Measurements from ENCODE around the gene OPN5.

GRCh38 chr6:47834196-47834595 is 52.4 kb downstream of the OPN5 start:
- TF ChIP-seq, protein P1, sequence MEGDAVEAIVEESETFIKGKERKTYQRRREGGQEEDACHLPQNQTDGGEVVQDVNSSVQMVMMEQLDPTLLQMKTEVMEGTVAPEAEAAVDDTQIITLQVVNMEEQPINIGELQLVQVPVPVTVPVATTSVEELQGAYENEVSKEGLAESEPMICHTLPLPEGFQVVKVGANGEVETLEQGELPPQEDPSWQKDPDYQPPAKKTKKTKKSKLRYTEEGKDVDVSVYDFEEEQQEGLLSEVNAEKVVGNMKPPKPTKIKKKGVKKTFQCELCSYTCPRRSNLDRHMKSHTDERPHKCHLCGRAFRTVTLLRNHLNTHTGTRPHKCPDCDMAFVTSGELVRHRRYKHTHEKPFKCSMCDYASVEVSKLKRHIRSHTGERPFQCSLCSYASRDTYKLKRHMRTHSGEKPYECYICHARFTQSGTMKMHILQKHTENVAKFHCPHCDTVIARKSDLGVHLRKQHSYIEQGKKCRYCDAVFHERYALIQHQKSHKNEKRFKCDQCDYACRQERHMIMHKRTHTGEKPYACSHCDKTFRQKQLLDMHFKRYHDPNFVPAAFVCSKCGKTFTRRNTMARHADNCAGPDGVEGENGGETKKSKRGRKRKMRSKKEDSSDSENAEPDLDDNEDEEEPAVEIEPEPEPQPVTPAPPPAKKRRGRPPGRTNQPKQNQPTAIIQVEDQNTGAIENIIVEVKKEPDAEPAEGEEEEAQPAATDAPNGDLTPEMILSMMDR (conservative IDR thresholded peaks at IDR 0.05; ENCODE audit: low read depth, low read length): no peak
- no peak for TF ChIP-seq EZH2phosphoT487 (IDR thresholded peaks at IDR 0.05; ENCODE audit: borderline replicate concordance, low read length)

Measured in PC-3 (cell line).